Esophagus muscularis mucosa (tissue), 4 donors: ENCODE data around the gene VSIG8. TPM values are rescaled to one million over a fixed set of nuclear protein-coding genes. Genes with fewer than 3 reads are reported as not detected.
A peak's percentile ranks its signal among the peaks of the same experiment; 100 is the strongest.

ENCODE experiments used
- DNase-seq: peaks from one replicate; pipeline ENCODE4 v3.0.0-alpha.2; 2017; ENCODE audit errors: extremely low spot score
- H3K27ac ChIP-seq, 4 donors: fragments of 200-600 bp; sonication (generic); replicated peaks in 1 of 4; 1 replicate in 3 of 4; 2 replicates in 1 of 4; pipeline ENCODE4 v1.5.1; 2016 to 2019; ENCODE audit warnings: mild to moderate bottlenecking in 1 of 4
- H3K27me3 ChIP-seq, 4 donors: fragments of 200-600 bp; sonication (generic); one replicate each; pipeline versions ENCODE4 v1.5.1 to v1.6.0; 2016 to 2019
- H3K36me3 ChIP-seq, 4 donors: fragments of 200-600 bp; sonication (generic); one replicate each; pipeline ENCODE4 v1.5.1; 2016 to 2019
- H3K4me1 ChIP-seq, 4 donors: fragments of 200-600 bp; sonication (generic); one replicate each; pipeline ENCODE4 v1.5.1; 2016 to 2019
- H3K4me3 ChIP-seq, 4 donors: fragments of 200-600 bp; sonication (generic); 1 replicate in 2 of 4; 2 replicates in 2 of 4; pipeline ENCODE4 v1.5.1; 2016 to 2019; ENCODE audit warnings: mild to moderate bottlenecking in 4 of 4, moderate library complexity in 1 of 4
- H3K9me3 ChIP-seq, 4 donors: fragments of 200-600 bp; sonication (generic); 1 replicate in 3 of 4; 2 replicates in 1 of 4; pipeline ENCODE4 v1.5.1; 2016 to 2019
- EP300 ChIP-seq: sonication (generic); formaldehyde crosslinking; IDR thresholded peaks from one replicate; pipeline ENCODE4 v1.6.1; 2017; ENCODE audit warnings: antibody characterized with exemption
- POLR2A ChIP-seq: fragments of 450-650 bp; IDR thresholded peaks from one replicate; pipeline ENCODE4 v1.6.1; 2017; ENCODE audit warnings: antibody characterized with exemption, moderate library complexity, mild to moderate bottlenecking, low read depth
- POLR2AphosphoS5 ChIP-seq, 2 donors: sonication (generic); formaldehyde crosslinking; IDR thresholded peaks; one replicate each; pipeline ENCODE4 v1.6.1; 2017; ENCODE audit warnings: antibody characterized with exemption in 2 of 2
- WGBS: methylation state at CpG from one replicate; pipeline ENCODE4 v1.1.5; 2018; 5-methylcytosine and 5-hydroxymethylcytosine counted together
- intact Hi-C: fragments of 100-400 bp; cut with DNase I; formaldehyde crosslinking; loops from one replicate; pipeline ENCODE4 v1.15.1; 2023
- total RNA-seq, 4 donors: library from RNA; depleted of rRNA; stranded (reverse); fragments of >200 nt; gene quantifications; one replicate each; pipeline versions ENCODE4 v1.1.0 to v1.2.1, GENCODE V29; 2016
- TF ChIP-seq, protein P1 (sequence below), 3 experiments: fragments of 200-600 bp in 2 of 3; fragments of 450-650 bp in 1 of 3; sonication (generic) in 2 of 3; IDR thresholded peaks; one replicate each; pipeline ENCODE4 v1.5.1; 2017 to 2019; ENCODE audit warnings: antibody characterized with exemption in 3 of 3, mild to moderate bottlenecking in 2 of 3, moderate library complexity in 1 of 3

The VSIG8 gene
- total RNA-seq, 4 donors from 2014 or later: not detected

DNA sequence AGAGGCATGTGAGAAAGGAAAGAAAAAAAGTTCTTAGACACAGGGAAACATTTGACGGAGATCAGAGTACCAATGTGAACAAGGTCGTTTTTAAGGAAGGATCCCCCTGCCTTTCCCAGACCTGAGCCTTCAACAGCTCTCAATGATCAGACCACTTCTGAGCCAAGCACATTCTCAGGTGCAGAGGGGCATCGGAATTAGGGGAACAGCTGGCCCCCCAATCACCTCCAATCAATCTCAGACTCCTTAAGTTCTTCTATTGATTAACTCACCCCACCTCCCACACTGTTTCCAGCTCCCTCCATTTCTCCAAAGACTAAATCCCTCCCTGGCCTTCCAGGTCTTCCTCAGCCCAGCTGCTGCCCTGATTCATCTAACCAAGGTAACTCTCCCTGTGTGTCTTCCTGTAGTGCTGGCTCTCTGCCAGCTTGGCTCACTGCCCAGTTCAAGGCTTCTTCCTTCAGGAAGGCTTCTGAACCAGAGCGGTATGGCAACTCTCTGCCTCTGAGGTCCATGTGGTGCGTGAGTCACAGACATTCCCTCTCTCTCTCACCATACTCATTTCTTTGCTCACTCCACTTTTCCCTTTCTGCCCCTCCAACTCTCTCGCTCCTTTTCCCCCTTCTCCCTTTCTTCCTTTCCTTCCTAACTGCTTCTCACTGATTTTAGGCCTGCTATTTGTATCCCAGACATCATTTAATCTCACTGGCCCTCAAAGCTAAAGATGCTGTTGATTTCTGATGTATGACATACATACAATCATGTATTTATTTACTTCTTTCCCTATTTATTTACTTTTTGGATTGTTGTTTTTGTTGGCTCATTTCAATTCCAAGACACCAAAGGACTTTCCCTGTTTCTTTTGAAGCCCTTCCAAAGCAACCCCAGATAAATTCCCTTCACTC lies 19.4 kb upstream of the VSIG8 start:
- peaks cover 3 to 12% (median 6%) of the 10 kb centered on the region in 4 donors for H3K4me1 ChIP-seq
- peaks cover 0 to 4% (median 0%) of the 10 kb centered on the region in 4 donors for H3K27me3 ChIP-seq
- intact Hi-C loops: no loop called here
- 59% methylated on average over 6 of the region's 6 CpGs for WGBS
- H3K9me3 ChIP-seq: no peaks in the 10 kb centered on the region
- no peak for DNase-seq
- H3K36me3 ChIP-seq: no peaks in the 10 kb centered on the region
- H3K4me3 ChIP-seq: no peak overlapping the region
- TF ChIP-seq POLR2AphosphoS5 (IDR thresholded peaks at IDR 0.05) (peak in 1 of 2 donors; percentile 36), POLR2A (no peak), EP300 (no peak)
- TF ChIP-seq, protein P1, sequence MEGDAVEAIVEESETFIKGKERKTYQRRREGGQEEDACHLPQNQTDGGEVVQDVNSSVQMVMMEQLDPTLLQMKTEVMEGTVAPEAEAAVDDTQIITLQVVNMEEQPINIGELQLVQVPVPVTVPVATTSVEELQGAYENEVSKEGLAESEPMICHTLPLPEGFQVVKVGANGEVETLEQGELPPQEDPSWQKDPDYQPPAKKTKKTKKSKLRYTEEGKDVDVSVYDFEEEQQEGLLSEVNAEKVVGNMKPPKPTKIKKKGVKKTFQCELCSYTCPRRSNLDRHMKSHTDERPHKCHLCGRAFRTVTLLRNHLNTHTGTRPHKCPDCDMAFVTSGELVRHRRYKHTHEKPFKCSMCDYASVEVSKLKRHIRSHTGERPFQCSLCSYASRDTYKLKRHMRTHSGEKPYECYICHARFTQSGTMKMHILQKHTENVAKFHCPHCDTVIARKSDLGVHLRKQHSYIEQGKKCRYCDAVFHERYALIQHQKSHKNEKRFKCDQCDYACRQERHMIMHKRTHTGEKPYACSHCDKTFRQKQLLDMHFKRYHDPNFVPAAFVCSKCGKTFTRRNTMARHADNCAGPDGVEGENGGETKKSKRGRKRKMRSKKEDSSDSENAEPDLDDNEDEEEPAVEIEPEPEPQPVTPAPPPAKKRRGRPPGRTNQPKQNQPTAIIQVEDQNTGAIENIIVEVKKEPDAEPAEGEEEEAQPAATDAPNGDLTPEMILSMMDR (IDR thresholded peaks at IDR 0.05): no peak
- H3K27ac ChIP-seq: no peak overlapping the region

DNA sequence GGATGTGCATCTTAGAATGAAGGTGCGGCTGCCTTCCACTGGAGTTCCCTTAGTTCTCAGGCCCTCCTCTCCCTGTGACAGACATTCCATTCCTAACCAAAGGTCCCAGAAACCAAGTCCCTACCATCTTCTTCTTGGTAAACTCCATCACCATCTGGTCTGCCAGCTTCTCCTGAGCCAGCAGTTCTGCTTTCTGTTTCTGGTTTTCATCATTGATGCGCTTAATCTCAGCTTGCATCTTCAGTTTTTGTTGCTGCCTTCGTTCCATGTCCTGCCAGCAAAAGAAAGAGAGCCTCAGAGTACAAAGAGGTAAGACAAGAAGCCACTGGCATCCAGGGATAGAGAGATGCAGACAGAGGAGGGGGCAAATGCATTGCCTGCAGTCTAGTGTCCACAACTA lies 18.0 kb upstream of the VSIG8 start:
- Histone ChIP-seq H3K36me3 (no peaks in the 10 kb centered on the region), H3K4me3 (no peak overlapping the region), H3K4me1 (peaks cover 3 to 12% (median 6%) of the 10 kb centered on the region in 4 donors), H3K27me3 (peaks cover 0 to 8% (median 0%) of the 10 kb centered on the region in 4 donors), H3K9me3 (no peaks in the 10 kb centered on the region), H3K27ac (no peak overlapping the region)
- no peak for TF ChIP-seq EP300
- no peak for TF ChIP-seq POLR2A
- TF ChIP-seq POLR2AphosphoS5 (IDR thresholded peaks at IDR 0.05): no peak
- TF ChIP-seq, protein P1 (IDR thresholded peaks at IDR 0.05): no peak
- intact Hi-C loops: no loop called here
- 87% methylated on average over 3 of the region's 3 CpGs for WGBS
- no peak for DNase-seq

DNA sequence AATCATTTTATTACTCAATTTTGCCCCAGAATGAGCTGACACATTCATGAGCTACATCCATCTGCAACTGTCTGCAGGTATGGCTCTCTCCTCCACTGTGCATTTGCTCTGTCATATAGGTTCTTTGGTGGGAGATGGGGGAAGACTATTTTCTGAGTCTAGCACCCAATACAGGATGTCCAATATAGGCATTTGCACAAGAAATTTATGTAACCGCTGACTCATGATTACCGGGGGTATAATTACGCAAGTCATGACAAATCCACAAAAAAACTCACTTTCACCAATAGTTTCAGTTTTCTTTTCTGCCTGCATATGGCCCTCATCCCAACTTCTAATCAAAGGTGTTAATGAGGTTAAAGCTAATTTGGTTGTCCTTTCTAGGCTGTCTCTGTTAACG lies 17.5 kb upstream of the VSIG8 start:
- Histone ChIP-seq H3K36me3 (no peaks in the 10 kb centered on the region), H3K9me3 (no peaks in the 10 kb centered on the region), H3K4me1 (peaks cover 3 to 12% (median 6%) of the 10 kb centered on the region in 4 donors), H3K4me3 (no peak overlapping the region), H3K27me3 (peaks cover 0 to 12% (median 0%) of the 10 kb centered on the region in 4 donors), H3K27ac (no peak overlapping the region)
- DNase-seq: no peak
- no peak for TF ChIP-seq POLR2A
- TF ChIP-seq, protein P1 (IDR thresholded peaks at IDR 0.05): no peak
- TF ChIP-seq POLR2AphosphoS5 (IDR thresholded peaks at IDR 0.05): no peak
- TF ChIP-seq EP300: no peak
- intact Hi-C loops: no loop called here
- 89% methylated on average over 4 of the region's 4 CpGs for WGBS

DNA sequence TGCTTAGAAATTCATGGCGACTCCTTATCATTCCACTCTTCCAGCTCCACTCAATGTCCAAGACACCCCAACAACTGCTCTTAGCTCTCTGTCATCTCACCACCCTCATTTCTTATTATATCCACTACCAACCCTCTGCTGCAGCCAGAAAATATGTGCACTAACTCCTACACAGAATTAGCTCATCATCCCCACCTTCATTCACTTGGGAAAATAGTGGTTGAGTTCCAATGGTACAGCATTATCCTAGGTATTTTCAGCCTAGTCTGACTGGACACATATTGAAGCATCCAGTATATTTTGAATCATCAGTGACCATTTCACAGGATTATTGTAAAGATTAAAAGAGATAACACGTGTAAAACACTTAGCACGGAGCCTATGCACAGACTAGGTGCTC lies 16.7 kb upstream of the VSIG8 start:
- TF ChIP-seq POLR2AphosphoS5 (IDR thresholded peaks at IDR 0.05) (no peak), POLR2A (no peak), EP300 (no peak)
- TF ChIP-seq, protein P1 (IDR thresholded peaks at IDR 0.05): no peak
- intact Hi-C loops: no loop called here
- H3K27me3 ChIP-seq: peaks cover 0 to 18% (median 0%) of the 10 kb centered on the region in 4 donors
- no peak for DNase-seq
- H3K4me1 ChIP-seq: peaks cover 3 to 12% (median 6%) of the 10 kb centered on the region in 4 donors
- WGBS: 91% methylated on average over 3 of the region's 3 CpGs
- H3K27ac ChIP-seq: no peak overlapping the region
- H3K4me3 ChIP-seq: no peak overlapping the region
- H3K36me3 ChIP-seq: no peaks in the 10 kb centered on the region
- no peaks in the 10 kb centered on the region for H3K9me3 ChIP-seq
